Body of pancreas (tissue), 4 donors: ENCODE data around the gene CDK14. TPM values are rescaled to one million over a fixed set of nuclear protein-coding genes. Genes with fewer than 3 reads are reported as not detected.

Experiments
- ATAC-seq: fragments of 150-250 bp; one replicate; pipeline ENCODE4 v1.9.1; 2016
- DNase-seq, 4 donors: peaks; one replicate each; pipeline ENCODE4 v3.0.0-alpha.2; 2019
- H3K27ac ChIP-seq, 4 donors: fragments of 200-600 bp; sonication (generic); 1 replicate in 3 of 4; 2 replicates in 1 of 4; pipeline versions ENCODE4 v1.5.1 to v1.6.1; 2016 to 2019; ENCODE audit warnings: mild to moderate bottlenecking in 1 of 4, mixed read lengths in 1 of 4, moderate library complexity in 1 of 4
- H3K27me3 ChIP-seq, 2 donors: fragments of 200-600 bp; sonication (generic); one replicate each; pipeline ENCODE4 v1.6.0; 2016; ENCODE audit warnings: mild to moderate bottlenecking in 1 of 2
- H3K36me3 ChIP-seq, 2 donors: fragments of 200-600 bp; sonication (generic); replicated peaks in 1 of 2; 2 replicates each; pipeline ENCODE4 v1.5.1; 2016; ENCODE audit warnings: low read depth in 2 of 2; ENCODE audit not compliant: insufficient read depth in 1 of 2
- H3K4me1 ChIP-seq: fragments of 200-600 bp; sonication (generic); one replicate; pipeline ENCODE4 v1.6.0; 2016
- H3K4me3 ChIP-seq, 2 donors: fragments of 200-600 bp; sonication (generic); 1 replicate in 1 of 2; 2 replicates in 1 of 2; pipeline ENCODE4 v1.5.1; 2016 to 2019
- H3K9me3 ChIP-seq, 3 donors: fragments of 200-600 bp; sonication (generic); 1 replicate in 2 of 3; 2 replicates in 1 of 3; pipeline ENCODE4 v1.5.1; 2016
- POLR2A ChIP-seq, 3 donors: fragments of 450-650 bp; IDR thresholded peaks; one replicate each; pipeline ENCODE4 v1.6.1; 2016; ENCODE audit warnings: antibody characterized with exemption in 3 of 3, mild to moderate bottlenecking in 2 of 3
- WGBS, 2 donors: methylation state at CpG; one replicate each; pipeline ENCODE4 v1.1.5; 2017; 5-methylcytosine and 5-hydroxymethylcytosine counted together
- intact Hi-C: fragments of 100-400 bp; cut with DNase I; formaldehyde crosslinking; loops from one replicate; pipeline ENCODE4 v1.15.1; 2023
- total RNA-seq, 2 donors: library from RNA; depleted of rRNA; stranded (reverse); fragments of >200 nt; gene quantifications; one replicate each; pipeline ENCODE4 v1.1.0, GENCODE V29; 2016
- TF ChIP-seq, protein P1 (sequence below), 7 experiments: fragments of 450-650 bp in 4 of 7; fragments of 200-600 bp in 3 of 7; sonication (generic) in 3 of 7; IDR thresholded peaks; one replicate each; pipeline ENCODE4 v1.5.1; 2016 to 2019; ENCODE audit warnings: antibody characterized with exemption in 7 of 7

The CDK14 gene
- total RNA-seq, 2 donors from 2014 or later: 21.8 to 35.6 TPM

DNA sequence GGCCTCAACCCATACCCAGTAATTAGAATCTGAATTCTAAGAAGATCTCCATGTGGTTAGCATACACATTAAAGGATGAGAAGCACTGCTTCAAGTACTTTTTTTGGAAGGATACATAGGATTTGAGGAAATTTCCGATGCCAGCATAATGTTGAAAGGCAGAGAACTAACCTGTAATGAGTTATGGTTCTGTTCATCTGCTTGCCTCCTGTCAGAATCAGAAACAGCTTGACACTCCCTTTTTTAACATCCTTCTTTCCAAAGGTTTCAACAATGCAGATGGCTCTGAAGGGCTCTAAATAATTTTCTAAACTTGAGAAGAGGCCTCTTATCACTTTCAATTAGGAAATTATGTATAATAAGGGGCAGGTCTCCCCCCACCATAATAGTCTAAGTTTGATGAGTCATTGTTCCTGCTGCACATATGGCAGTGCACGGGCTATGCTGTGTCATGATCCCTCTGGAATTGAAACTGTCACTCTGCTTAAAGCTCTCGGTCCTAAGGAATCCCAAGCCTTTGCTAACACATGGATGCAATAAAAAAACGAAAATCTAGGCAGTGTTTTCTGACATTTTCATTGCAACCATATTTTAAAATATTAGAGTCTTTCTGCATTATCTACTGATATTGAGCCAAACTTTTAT lies 376.9 kb downstream of the CDK14 start:
- H3K9me3 ChIP-seq: no peaks in the 10 kb centered on the region
- H3K4me1 ChIP-seq: no peaks in the 10 kb centered on the region
- no peaks in the 10 kb centered on the region for H3K27me3 ChIP-seq
- H3K27ac ChIP-seq: no peak overlapping the region
- intact Hi-C loops: no loop called here
- H3K36me3 ChIP-seq: no peaks in the 10 kb centered on the region
- ATAC-seq (no peak), DNase-seq (no peak)
- WGBS, 2 donors: 91 to 92% methylated on average over 4 of the region's 4 CpGs
- TF ChIP-seq, protein P1, sequence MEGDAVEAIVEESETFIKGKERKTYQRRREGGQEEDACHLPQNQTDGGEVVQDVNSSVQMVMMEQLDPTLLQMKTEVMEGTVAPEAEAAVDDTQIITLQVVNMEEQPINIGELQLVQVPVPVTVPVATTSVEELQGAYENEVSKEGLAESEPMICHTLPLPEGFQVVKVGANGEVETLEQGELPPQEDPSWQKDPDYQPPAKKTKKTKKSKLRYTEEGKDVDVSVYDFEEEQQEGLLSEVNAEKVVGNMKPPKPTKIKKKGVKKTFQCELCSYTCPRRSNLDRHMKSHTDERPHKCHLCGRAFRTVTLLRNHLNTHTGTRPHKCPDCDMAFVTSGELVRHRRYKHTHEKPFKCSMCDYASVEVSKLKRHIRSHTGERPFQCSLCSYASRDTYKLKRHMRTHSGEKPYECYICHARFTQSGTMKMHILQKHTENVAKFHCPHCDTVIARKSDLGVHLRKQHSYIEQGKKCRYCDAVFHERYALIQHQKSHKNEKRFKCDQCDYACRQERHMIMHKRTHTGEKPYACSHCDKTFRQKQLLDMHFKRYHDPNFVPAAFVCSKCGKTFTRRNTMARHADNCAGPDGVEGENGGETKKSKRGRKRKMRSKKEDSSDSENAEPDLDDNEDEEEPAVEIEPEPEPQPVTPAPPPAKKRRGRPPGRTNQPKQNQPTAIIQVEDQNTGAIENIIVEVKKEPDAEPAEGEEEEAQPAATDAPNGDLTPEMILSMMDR (IDR thresholded peaks at IDR 0.05): no peak
- no peak for TF ChIP-seq POLR2A (IDR thresholded peaks at IDR 0.05)
- H3K4me3 ChIP-seq: no peak overlapping the region

DNA sequence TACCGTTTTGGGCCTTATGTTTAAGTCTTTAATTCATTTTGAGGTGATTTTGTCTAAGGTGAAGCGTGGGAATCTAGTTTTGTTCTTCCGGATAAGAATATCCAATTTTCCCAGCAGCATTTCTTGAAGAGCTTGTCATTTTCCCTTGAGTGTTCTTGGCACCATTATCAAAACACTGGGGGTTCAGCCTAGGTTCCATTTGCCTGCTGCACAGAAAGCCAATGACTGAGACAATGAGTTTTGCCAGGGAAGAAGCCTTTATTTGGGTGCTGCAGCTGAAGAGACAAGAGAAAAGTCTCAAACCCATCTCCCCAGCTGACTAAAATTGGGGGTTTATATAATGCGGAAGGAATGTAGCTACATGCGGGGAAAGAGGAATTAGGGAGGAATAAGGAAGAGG lies 380.9 kb downstream of the CDK14 start:
- DNase-seq: no peak
- no peak overlapping the region for H3K4me3 ChIP-seq
- intact Hi-C loops: no loop called here
- WGBS, 2 donors: 93 to 96% methylated on average over 5 of the region's 5 CpGs
- no peaks in the 10 kb centered on the region for H3K9me3 ChIP-seq
- no peaks in the 10 kb centered on the region for H3K36me3 ChIP-seq
- TF ChIP-seq, protein P1 (IDR thresholded peaks at IDR 0.05): no peak
- TF ChIP-seq POLR2A (IDR thresholded peaks at IDR 0.05): no peak
- H3K27ac ChIP-seq: no peak overlapping the region
- H3K4me1 ChIP-seq: no peaks in the 10 kb centered on the region
- no peaks in the 10 kb centered on the region for H3K27me3 ChIP-seq
- no peak for ATAC-seq

DNA sequence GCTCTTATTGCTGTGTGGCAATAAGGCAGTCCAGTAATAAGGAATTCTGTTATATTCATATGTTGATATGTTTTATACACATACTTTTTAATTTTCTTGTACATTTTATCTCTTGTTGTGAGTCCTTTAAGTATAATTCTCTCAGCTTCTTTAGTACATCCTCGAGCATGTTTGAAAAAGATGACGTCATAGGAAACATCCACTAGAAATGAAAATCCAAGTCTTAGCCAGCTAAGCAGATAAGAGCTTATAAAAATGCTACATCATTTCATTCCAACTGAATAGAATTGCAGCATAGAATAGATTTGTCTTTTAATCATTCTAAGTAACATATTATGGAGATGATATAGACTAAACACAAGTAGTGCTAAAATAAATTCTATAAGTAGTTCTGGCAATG lies 384.4 kb downstream of the CDK14 start:
- ATAC-seq (no peak), DNase-seq (no peak)
- intact Hi-C loops: no loop called here
- WGBS, 2 donors: 47 to 63% methylated on average over 2 of the region's 2 CpGs
- Histone ChIP-seq H3K27ac (no peak overlapping the region), H3K4me1 (no peaks in the 10 kb centered on the region), H3K27me3 (no peaks in the 10 kb centered on the region), H3K9me3 (no peaks in the 10 kb centered on the region), H3K36me3 (no peaks in the 10 kb centered on the region), H3K4me3 (no peak overlapping the region)
- no peak for TF ChIP-seq POLR2A (IDR thresholded peaks at IDR 0.05)
- TF ChIP-seq, protein P1 (IDR thresholded peaks at IDR 0.05): no peak

DNA sequence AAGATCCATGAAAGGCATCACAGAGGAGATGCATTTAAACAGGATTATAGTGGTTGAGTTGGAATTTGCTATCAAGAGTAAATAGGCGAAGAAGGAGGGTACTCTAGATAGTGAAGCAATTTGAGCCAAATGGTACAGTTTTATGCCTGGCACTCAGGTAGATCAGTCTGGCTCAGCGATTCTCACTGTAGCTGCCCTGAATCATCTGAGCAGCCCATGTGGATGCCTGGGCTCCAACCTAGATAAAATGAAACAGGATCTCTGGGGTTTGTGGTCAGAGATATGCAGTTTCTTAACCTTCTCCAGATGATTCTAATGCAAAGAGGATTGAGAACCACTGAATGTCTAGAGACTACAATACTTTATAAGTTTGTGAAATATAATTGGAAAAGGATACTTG lies 386.1 kb downstream of the CDK14 start:
- intact Hi-C loops: no loop called here
- Histone ChIP-seq H3K36me3 (no peaks in the 10 kb centered on the region), H3K9me3 (no peaks in the 10 kb centered on the region), H3K27me3 (no peaks in the 10 kb centered on the region), H3K27ac (no peak overlapping the region), H3K4me3 (no peak overlapping the region), H3K4me1 (no peaks in the 10 kb centered on the region)
- ATAC-seq (no peak), DNase-seq (no peak)
- 97 to 100% methylated on average over 2 of the region's 2 CpGs for WGBS, 2 donors
- TF ChIP-seq, protein P1 (IDR thresholded peaks at IDR 0.05): no peak
- no peak for TF ChIP-seq POLR2A (IDR thresholded peaks at IDR 0.05)

DNA sequence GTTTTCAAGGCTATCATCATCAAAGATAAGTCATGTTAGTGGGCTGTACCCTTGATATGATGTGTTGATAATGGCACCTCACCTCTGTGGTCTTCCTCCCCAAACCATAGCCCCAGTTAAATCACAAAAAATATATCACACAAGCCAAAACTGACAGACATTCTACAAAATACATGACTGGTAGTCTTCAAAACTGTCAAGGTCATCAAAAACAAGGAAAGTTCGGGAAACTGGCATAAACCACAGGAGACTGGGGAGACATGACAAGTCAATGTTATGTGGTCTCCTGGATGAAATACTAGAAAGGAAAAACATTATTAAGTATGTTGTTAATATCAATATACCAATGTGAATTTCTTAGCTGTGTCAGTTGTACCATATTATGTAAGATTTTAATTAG lies 388.6 kb downstream of the CDK14 start:
- ATAC-seq: no peak
- WGBS, 2 donors: 86 to 92% methylated on average over 1 of the region's 1 CpG
- intact Hi-C loops: no loop called here
- no peaks in the 10 kb centered on the region for H3K36me3 ChIP-seq
- no peak overlapping the region for H3K27ac ChIP-seq
- no peaks in the 10 kb centered on the region for H3K9me3 ChIP-seq
- peaks cover 6% of the 10 kb centered on the region for H3K4me1 ChIP-seq
- no peaks in the 10 kb centered on the region for H3K27me3 ChIP-seq
- no peak for TF ChIP-seq POLR2A (IDR thresholded peaks at IDR 0.05)
- TF ChIP-seq, protein P1 (IDR thresholded peaks at IDR 0.05): no peak
- H3K4me3 ChIP-seq: no peak overlapping the region
- DNase-seq: no peak
